IMR-90 (cell line): Measurements from ENCODE around the gene KMT2B. TPM values are rescaled to one million over a fixed set of nuclear protein-coding genes. Genes with fewer than 3 reads are reported as not detected.

Source experiments
- ATAC-seq: fragments of 200-7000 bp; cut with Tn5 transposase; 2 replicates; pipeline ENCODE4 v1.9.1; 2020; ENCODE audit warnings: low read depth, mild to moderate bottlenecking, moderate library complexity
- BruUV-seq: library from RNA; stranded (reverse); fragments of 400-500 nt; replicated peaks from 2 replicates; lab custom pipeline; 2021; lab: Mats Ljungman, UMichigan
- CTCF ChIA-PET: fragments of 300-600 bp; formaldehyde crosslinking; extraction: SDS; loops from one replicate; lab custom pipeline; 2021; ENCODE audit warnings: antibody characterized with exemption; lab: Yijun Ruan, JAX
- POLR2A ChIA-PET: fragments of 300-600 bp; sonication (Branson Sonifier 250); formaldehyde crosslinking; loops from one replicate; lab custom pipeline; 2022; ENCODE audit warnings: antibody characterized with exemption; ENCODE audit not compliant: unreplicated experiment; lab: Charles Lee
- DNase-seq: peaks from one replicate; pipeline ENCODE4 v3.0.0; 2013
- H2AFZ ChIP-seq: replicated peaks from 2 replicates; pipeline ENCODE3; 2013; ENCODE audit warnings: low read length, mild to moderate bottlenecking; ENCODE audit not compliant: poor library complexity
- H2AK5ac ChIP-seq: 2 replicates; pipeline ENCODE4 v1.6.1; 2013; ENCODE audit warnings: low read depth, low read length, inconsistent platforms
- H2AK9ac ChIP-seq: replicated peaks from 2 replicates; pipeline ENCODE3; 2013; ENCODE audit warnings: mild to moderate bottlenecking, low read depth, low read length, moderate library complexity; ENCODE audit not compliant: poor library complexity
- H2BK120ac ChIP-seq: 2 replicates; pipeline ENCODE4 v1.6.1; 2013; ENCODE audit warnings: low read depth, low read length, inconsistent platforms
- H2BK15ac ChIP-seq: 3 replicates; pipeline ENCODE4 v1.6.1; 2013; ENCODE audit warnings: low read depth, low read length, inconsistent platforms
- H2BK20ac ChIP-seq: 2 replicates; pipeline ENCODE4 v1.6.1; 2013; ENCODE audit warnings: low read depth, mild to moderate bottlenecking, inconsistent platforms, low read length, moderate library complexity
- H2BK5ac ChIP-seq: 2 replicates; pipeline ENCODE4 v1.6.1; 2013; ENCODE audit warnings: mild to moderate bottlenecking, low read depth, low read length, inconsistent platforms; ENCODE audit not compliant: poor library complexity, severe bottlenecking
- H3K14ac ChIP-seq: replicated peaks from 2 replicates; pipeline ENCODE4 v1.6.1; 2013; ENCODE audit warnings: low read depth, low read length, inconsistent platforms
- H3K18ac ChIP-seq: 2 replicates; pipeline ENCODE4 v1.6.1; 2013; ENCODE audit warnings: low read depth, low read length, control low read depth
- H3K23ac ChIP-seq: 2 replicates; pipeline ENCODE4 v1.6.1; 2013; ENCODE audit warnings: low read depth, low read length, inconsistent platforms
- H3K27ac ChIP-seq: 2 replicates; pipeline ENCODE4 v1.5.1; 2013; ENCODE audit warnings: mild to moderate bottlenecking, control low read depth, low read length; ENCODE audit not compliant: insufficient read depth
- H3K27me3 ChIP-seq: 2 replicates; pipeline ENCODE4 v1.6.1; 2013; ENCODE audit warnings: low read length; ENCODE audit not compliant: control insufficient read depth, insufficient read depth
- H3K36me3 ChIP-seq: 2 replicates; pipeline ENCODE4 v1.6.1; 2013; ENCODE audit warnings: low read length, mixed read lengths; ENCODE audit not compliant: control insufficient read depth, insufficient read depth
- H3K4ac ChIP-seq: 2 replicates; pipeline ENCODE4 v1.6.1; 2013; ENCODE audit warnings: low read depth, low read length, inconsistent platforms
- H3K4me1 ChIP-seq: 2 replicates; pipeline ENCODE4 v1.6.1; 2013; ENCODE audit warnings: low read length, mixed read lengths; ENCODE audit not compliant: control insufficient read depth, insufficient read depth
- H3K4me2 ChIP-seq: 2 replicates; pipeline ENCODE4 v1.6.1; 2013; ENCODE audit warnings: low read depth, mild to moderate bottlenecking, control low read depth, low read length, moderate library complexity
- H3K4me3 ChIP-seq: 2 replicates; pipeline ENCODE4 v1.5.1; 2013; ENCODE audit warnings: low read depth, mild to moderate bottlenecking, control low read depth, low read length, moderate library complexity; ENCODE audit not compliant: insufficient read depth
- H3K56ac ChIP-seq: 2 replicates; pipeline ENCODE4 v1.6.1; 2013; ENCODE audit warnings: low read length, inconsistent platforms; ENCODE audit not compliant: insufficient read depth; ENCODE audit errors: extremely low read depth
- H3K79me1 ChIP-seq, 2 experiments: 2 replicates each; pipeline ENCODE4 v1.6.1; 2013; ENCODE audit warnings: low read length in 2 of 2, inconsistent platforms in 1 of 2, low read depth in 1 of 2
- H3K9ac ChIP-seq: 2 replicates; pipeline ENCODE4 v1.6.1; 2013; ENCODE audit warnings: low read depth, low read length, control low read depth
- H3K9me1 ChIP-seq: 2 replicates; pipeline ENCODE4 v1.6.1; 2013; ENCODE audit warnings: low read length, inconsistent platforms; ENCODE audit not compliant: insufficient read depth
- H3K9me3 ChIP-seq: 2 replicates; pipeline ENCODE4 v1.6.1; 2013; ENCODE audit warnings: low read length; ENCODE audit not compliant: control insufficient read depth, insufficient read depth
- H4K20me1 ChIP-seq: 2 replicates; pipeline ENCODE4 v1.6.1; 2013; ENCODE audit warnings: low read length, inconsistent platforms; ENCODE audit not compliant: insufficient read depth
- H4K5ac ChIP-seq: 2 replicates; pipeline ENCODE4 v1.6.1; 2013; ENCODE audit warnings: mild to moderate bottlenecking, low read depth, low read length, control low read depth
- H4K8ac ChIP-seq, 2 experiments: 2 replicates each; pipeline ENCODE4 v1.6.1; 2013; ENCODE audit warnings: low read depth in 2 of 2, low read length in 2 of 2, control low read depth in 1 of 2, inconsistent platforms in 1 of 2
- H4K91ac ChIP-seq: 2 replicates; pipeline ENCODE4 v1.6.1; 2013; ENCODE audit warnings: low read depth, low read length, inconsistent platforms; ENCODE audit not compliant: insufficient read depth
- BHLHE40 ChIP-seq: fragments of 150-350 bp; IDR thresholded peaks from 2 replicates; pipeline ENCODE4 v1.6.1; 2016; ENCODE audit warnings: mild to moderate bottlenecking, low read depth, low read length
- CEBPB ChIP-seq: IDR thresholded peaks from 2 replicates; pipeline ENCODE4 v1.6.1; 2012; ENCODE audit warnings: low read depth, low read length, improper control_type of control experiment
- FOS ChIP-seq: fragments of 150-350 bp; IDR thresholded peaks from 2 replicates; pipeline ENCODE4 v1.6.1; 2016; ENCODE audit warnings: low read depth, low read length
- MAFK ChIP-seq: IDR thresholded peaks from 2 replicates; pipeline ENCODE4 v1.6.1; 2012; ENCODE audit warnings: low read depth, low read length, improper control_type of control experiment
- MAZ ChIP-seq: IDR thresholded peaks from 2 replicates; pipeline ENCODE4 v1.6.1; 2012; ENCODE audit warnings: low read depth, mild to moderate bottlenecking, low read length, improper control_type of control experiment, moderate library complexity, borderline replicate concordance
- MXI1 ChIP-seq: IDR thresholded peaks from 2 replicates; pipeline ENCODE4 v1.6.1; 2012; ENCODE audit warnings: low read depth, mild to moderate bottlenecking, low read length, moderate library complexity, borderline replicate concordance
- RAD21 ChIP-seq: IDR thresholded peaks from 2 replicates; pipeline ENCODE4 v1.6.1; 2012; ENCODE audit warnings: low read length, improper control_type of control experiment
- RCOR1 ChIP-seq: IDR thresholded peaks from 2 replicates; pipeline ENCODE4 v1.6.1; 2012; ENCODE audit warnings: mild to moderate bottlenecking, low read length, improper control_type of control experiment; ENCODE audit not compliant: insufficient replicate concordance
- RFX5 ChIP-seq: IDR thresholded peaks from 2 replicates; pipeline ENCODE4 v1.8.0; 2012; ENCODE audit warnings: low read depth, mild to moderate bottlenecking, low read length, moderate library complexity
- WGBS, 2 experiments: methylation state at CpG; one replicate each; pipeline versions ENCODE4 v1.1.5 to v1.1.7; 2013; ENCODE audit warnings: missing lambda C conversion rate in 2 of 2; ENCODE audit not compliant: insufficient read length in 1 of 2; ENCODE audit errors: extremely low coverage in 2 of 2; 5-methylcytosine and 5-hydroxymethylcytosine counted together
- dilution Hi-C: fragments of 300-500 bp; cut with HindIII; formaldehyde crosslinking; loops from one replicate; pipeline ENCODE4 v1.14.3; 2018; ENCODE audit warnings: low sequenced_read_pairs; ENCODE audit not compliant: unreplicated experiment
- in situ Hi-C: fragments of 300-500 bp; cut with MboI; formaldehyde crosslinking; loops from 3 replicates; pipeline ENCODE4 v1.14.3; 2019; ENCODE audit warnings: low sequenced_read_pairs, inconsistent platforms, mixed read lengths
- intact Hi-C: fragments of 100-400 bp; cut with micrococcal nuclease; formaldehyde crosslinking; loops from 2 replicates; pipeline ENCODE4 v1.10.0; 2022
- polyA plus RNA-seq, 3 experiments: library from polyadenylated mRNA; depleted of rRNA; stranded (reverse); fragments of >200 nt; gene quantifications; 2 replicates each; pipeline ENCODE4 v1.2.3, GENCODE V29; 2012; ENCODE audit warnings: low replicate concordance in 1 of 3
- total RNA-seq: library from RNA; depleted of rRNA; stranded (reverse); fragments of >200 nt; gene quantifications from 2 replicates; pipeline ENCODE4 v1.2.3, GENCODE V29; 2012
- TF ChIP-seq, protein P1 (sequence below): conservative IDR thresholded peaks from 2 replicates; pipeline ENCODE4 v1.5.1; 2012; ENCODE audit warnings: mild to moderate bottlenecking, low read depth, low read length, improper control_type of control experiment
- TF ChIP-seq, protein P2 (sequence below): fragments of 150-350 bp; IDR thresholded peaks from 2 replicates; pipeline ENCODE4 v1.6.1; 2016; ENCODE audit warnings: low read depth, mild to moderate bottlenecking, low read length, moderate library complexity, borderline replicate concordance
- TF ChIP-seq, protein P3 (sequence below): fragments of 150-350 bp; IDR thresholded peaks from 2 replicates; pipeline ENCODE4 v1.6.1; 2017; ENCODE audit warnings: mild to moderate bottlenecking, antibody characterized with exemption, low read length, low read depth

KMT2B gene
- total and polyA plus RNA-seq, 2 of the 4 experiments (the other 2 are of a cell fraction), result 3.0 to 30.7 TPM

DNA sequence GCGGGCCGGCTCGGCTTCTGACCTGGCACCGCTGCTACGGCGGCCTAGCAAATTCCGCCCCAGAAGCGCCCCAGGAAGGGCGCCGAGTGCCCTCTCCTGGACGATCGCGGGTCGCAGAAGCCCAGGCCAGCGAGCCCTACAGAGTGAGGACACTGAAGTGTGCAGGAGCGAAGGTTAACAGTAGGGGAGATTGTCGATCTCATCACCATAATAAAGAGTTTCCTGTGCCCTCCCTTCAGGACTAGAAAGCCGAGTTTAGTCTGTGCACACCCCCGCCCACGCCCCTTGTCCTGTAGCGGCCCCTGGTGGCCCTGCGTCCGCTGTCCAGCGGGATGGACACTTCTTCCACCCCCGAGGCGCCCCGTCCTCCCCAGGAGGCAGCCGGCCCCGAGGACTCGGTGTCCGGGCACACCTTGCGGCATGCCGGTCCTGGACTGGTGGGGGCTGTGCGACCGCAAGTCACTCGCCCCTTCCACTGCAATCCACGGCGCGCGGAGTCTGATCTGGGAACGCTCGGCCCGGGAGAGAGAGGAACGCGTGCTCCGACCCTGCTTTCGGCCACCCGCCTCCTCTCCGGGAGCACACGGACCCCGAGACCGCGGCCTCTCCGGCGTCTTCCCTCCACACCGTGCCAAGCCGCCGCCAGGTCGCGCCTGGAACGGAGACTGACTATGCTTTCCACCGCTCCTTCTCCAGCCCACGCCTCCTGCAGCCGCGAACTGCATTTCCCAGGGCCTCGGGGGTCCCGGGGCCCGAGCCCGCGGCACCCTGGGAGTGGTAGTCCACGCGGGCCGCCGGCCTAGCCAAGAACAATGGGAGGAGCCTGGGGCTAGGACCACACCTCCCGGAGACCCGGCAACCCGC, 770 bp upstream of the KMT2B start:
- in situ Hi-C loops, result loop anchor here (5.0 kb wide), 1 partner anchor 170 kb away; the partner anchor contains the start of gene TMEM147
- TF ChIP-seq RFX5, result no peak
- TF ChIP-seq RCOR1, result no peak
- no peak for TF ChIP-seq CEBPB
- TF ChIP-seq, protein P1, sequence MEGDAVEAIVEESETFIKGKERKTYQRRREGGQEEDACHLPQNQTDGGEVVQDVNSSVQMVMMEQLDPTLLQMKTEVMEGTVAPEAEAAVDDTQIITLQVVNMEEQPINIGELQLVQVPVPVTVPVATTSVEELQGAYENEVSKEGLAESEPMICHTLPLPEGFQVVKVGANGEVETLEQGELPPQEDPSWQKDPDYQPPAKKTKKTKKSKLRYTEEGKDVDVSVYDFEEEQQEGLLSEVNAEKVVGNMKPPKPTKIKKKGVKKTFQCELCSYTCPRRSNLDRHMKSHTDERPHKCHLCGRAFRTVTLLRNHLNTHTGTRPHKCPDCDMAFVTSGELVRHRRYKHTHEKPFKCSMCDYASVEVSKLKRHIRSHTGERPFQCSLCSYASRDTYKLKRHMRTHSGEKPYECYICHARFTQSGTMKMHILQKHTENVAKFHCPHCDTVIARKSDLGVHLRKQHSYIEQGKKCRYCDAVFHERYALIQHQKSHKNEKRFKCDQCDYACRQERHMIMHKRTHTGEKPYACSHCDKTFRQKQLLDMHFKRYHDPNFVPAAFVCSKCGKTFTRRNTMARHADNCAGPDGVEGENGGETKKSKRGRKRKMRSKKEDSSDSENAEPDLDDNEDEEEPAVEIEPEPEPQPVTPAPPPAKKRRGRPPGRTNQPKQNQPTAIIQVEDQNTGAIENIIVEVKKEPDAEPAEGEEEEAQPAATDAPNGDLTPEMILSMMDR, result peak; percentile 81
- no peak for TF ChIP-seq FOS
- 0 out of 2 replicates have a peak, but pooled peaks have one; percentile 10 for TF ChIP-seq BHLHE40
- TF ChIP-seq, protein P2, sequence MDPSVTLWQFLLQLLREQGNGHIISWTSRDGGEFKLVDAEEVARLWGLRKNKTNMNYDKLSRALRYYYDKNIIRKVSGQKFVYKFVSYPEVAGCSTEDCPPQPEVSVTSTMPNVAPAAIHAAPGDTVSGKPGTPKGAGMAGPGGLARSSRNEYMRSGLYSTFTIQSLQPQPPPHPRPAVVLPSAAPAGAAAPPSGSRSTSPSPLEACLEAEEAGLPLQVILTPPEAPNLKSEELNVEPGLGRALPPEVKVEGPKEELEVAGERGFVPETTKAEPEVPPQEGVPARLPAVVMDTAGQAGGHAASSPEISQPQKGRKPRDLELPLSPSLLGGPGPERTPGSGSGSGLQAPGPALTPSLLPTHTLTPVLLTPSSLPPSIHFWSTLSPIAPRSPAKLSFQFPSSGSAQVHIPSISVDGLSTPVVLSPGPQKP, result no peak
- peak; percentile 81; the same call in 1 of the 2 replicates for TF ChIP-seq MAZ
- peak; percentile 63 for TF ChIP-seq MXI1
- TF ChIP-seq MAFK, result no peak
- TF ChIP-seq, protein P3, sequence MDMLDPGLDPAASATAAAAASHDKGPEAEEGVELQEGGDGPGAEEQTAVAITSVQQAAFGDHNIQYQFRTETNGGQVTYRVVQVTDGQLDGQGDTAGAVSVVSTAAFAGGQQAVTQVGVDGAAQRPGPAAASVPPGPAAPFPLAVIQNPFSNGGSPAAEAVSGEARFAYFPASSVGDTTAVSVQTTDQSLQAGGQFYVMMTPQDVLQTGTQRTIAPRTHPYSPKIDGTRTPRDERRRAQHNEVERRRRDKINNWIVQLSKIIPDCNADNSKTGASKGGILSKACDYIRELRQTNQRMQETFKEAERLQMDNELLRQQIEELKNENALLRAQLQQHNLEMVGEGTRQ, result no peak
- peak; percentile 71 for TF ChIP-seq RAD21

More for the DNA sequence above, 770 bp upstream of the KMT2B start:
- 0% methylated on average over 18 of the region's 77 CpGs; no CpG with 5 or more reads in 1 of the 2 experiments for WGBS, 2 experiments
- ChIA-PET CTCF (no interaction called here), POLR2A (no interaction called here)
- Histone ChIP-seq H2AK9ac (peak overlapping the region; percentile 84), H2AFZ (peak overlapping the region; percentile 99), H3K4me2 (peak overlapping the region; percentile 75), H3K23ac (peak overlapping the region; percentile 41; the same call in 1 of the 2 replicates), H3K79me1 (peaks cover 4 to 37% of the 10 kb centered on the region in 2 experiments; a peak in 2 of 4 replicates), H2BK15ac (no peak overlapping the region; the same call in 2 of the 3 replicates), H3K9me3 (no peaks in the 10 kb centered on the region), H4K91ac (peak overlapping the region; percentile 74; the same call in 1 of the 2 replicates), H2BK120ac (no peak overlapping the region), H2AK5ac (0 out of 2 replicates have a peak overlapping the region, but pooled peaks have one; percentile 17), H3K36me3 (peaks cover 13% of the 10 kb centered on the region; the same call in 1 of the 2 replicates), H3K9ac (peak overlapping the region; percentile 57), H4K20me1 (peaks cover 16% of the 10 kb centered on the region), H3K4ac (peak overlapping the region; percentile 91), H3K14ac (peak overlapping the region; percentile 81; the same call in 1 of the 2 replicates), H2BK5ac (peak overlapping the region; percentile 71), H3K56ac (peak overlapping the region; percentile 67), H2BK20ac (no peak overlapping the region), H3K9me1 (no peaks in the 10 kb centered on the region; the same call in 1 of the 2 replicates), H3K4me3 (peak overlapping the region; percentile 72), H3K18ac (no peak overlapping the region), H3K4me1 (peaks cover 14% of the 10 kb centered on the region), H3K27ac (peak overlapping the region; percentile 62), H4K5ac (peak overlapping the region; percentile 35), H4K8ac (peak overlapping the region; percentile 73 to 87), H3K27me3 (no peaks in the 10 kb centered on the region)
- intact Hi-C loops, result loop anchor here (1.0 to 2.0 kb wide), 5 partner anchors 24 to 214 kb away; partner anchors contain the start of genes PSENEN and U2AF1L4
- ATAC-seq (peak; percentile 87), DNase-seq (peak; percentile 94)
- dilution Hi-C loops, result no loop called here
- no TSS peak for BruUV-seq
